ENCODE measurements around the gene ATP13A5. TPM values are rescaled to one million over a fixed set of nuclear protein-coding genes. Genes with fewer than 3 reads are reported as not detected.

ATP13A5 gene
- total and polyA plus RNA-seq, 3 experiments from 2014 or later: not detected

GRCh38 chr3:193305356-193305755 is 73.2 kb downstream of the ATP13A5 start:
- POLR2A ChIA-PET: no interaction called here
- no peak overlapping the region for H3K27ac ChIP-seq (ENCODE audit: low read depth, low read length)
- CTCF ChIA-PET: no interaction called here
- Mint-ChIP-seq H3K27ac (no peak overlapping the region), H3K9me3 (peaks cover 0 to 2% (median 0%) of the 10 kb centered on the region in 5 donors), H3K27me3 (no peaks in the 10 kb centered on the region), H3K36me3 (no peaks in the 10 kb centered on the region), H3K4me1 (no peaks in the 10 kb centered on the region), H3K4me3 (no peak overlapping the region)
- H3K36me3 ChIP-seq (ENCODE audit: insufficient read depth, low read length): no peaks in the 10 kb centered on the region
- no peak for DNase-seq
- no peaks in the 10 kb centered on the region for H3K27me3 ChIP-seq (ENCODE audit: insufficient read depth, low read length, poor library complexity, severe bottlenecking)
- no peaks in the 10 kb centered on the region for H3K9me3 ChIP-seq (ENCODE audit: low read length)
- H3K4me3 ChIP-seq (ENCODE audit: low read length): no peak overlapping the region
- no peaks in the 10 kb centered on the region for H3K4me1 ChIP-seq (ENCODE audit: insufficient read depth, low read length)

- no peak overlapping the region for H3K4me3 Mint-ChIP-seq
- no peak overlapping the region for H3K27ac Mint-ChIP-seq
- no peaks in the 10 kb centered on the region for H3K4me1 ChIP-seq (ENCODE audit: insufficient read depth, low read length)
- H3K4me1 Mint-ChIP-seq: no peaks in the 10 kb centered on the region
- no peaks in the 10 kb centered on the region for H3K36me3 Mint-ChIP-seq
- no peaks in the 10 kb centered on the region for H3K36me3 ChIP-seq (ENCODE audit: insufficient read depth, low read length)
- H3K27ac ChIP-seq (ENCODE audit: low read depth, low read length): no peak overlapping the region
- H3K9me3 Mint-ChIP-seq: peaks cover 0 to 4% (median 1%) of the 10 kb centered on the region in 5 donors
- ChIA-PET POLR2A (no interaction called here), CTCF (no interaction called here)
- no peaks in the 10 kb centered on the region for H3K27me3 Mint-ChIP-seq
- no peaks in the 10 kb centered on the region for H3K27me3 ChIP-seq (ENCODE audit: insufficient read depth, low read length, poor library complexity, severe bottlenecking)
- DNase-seq: no peak
- H3K9me3 ChIP-seq (ENCODE audit: low read length): no peaks in the 10 kb centered on the region
- H3K4me3 ChIP-seq (ENCODE audit: low read length): no peak overlapping the region
Observed at GRCh38 chr3:193301433-193301832, 77.1 kb downstream of the ATP13A5 start.

- H3K27ac ChIP-seq (ENCODE audit: low read depth, low read length): no peak overlapping the region
- CTCF ChIA-PET: no interaction called here
- no peaks in the 10 kb centered on the region for H3K36me3 ChIP-seq (ENCODE audit: insufficient read depth, low read length)
- H3K27me3 Mint-ChIP-seq: peaks cover 0 to 4% of the 10 kb centered on the region in 2 donors
- H3K4me1 ChIP-seq (ENCODE audit: insufficient read depth, low read length): no peaks in the 10 kb centered on the region
- no peak overlapping the region for H3K27ac Mint-ChIP-seq
- no peak for DNase-seq
- no peaks in the 10 kb centered on the region for H3K36me3 Mint-ChIP-seq
- no peak overlapping the region for H3K4me3 ChIP-seq (ENCODE audit: low read length)
- POLR2A ChIA-PET: no interaction called here
- no peaks in the 10 kb centered on the region for H3K4me1 Mint-ChIP-seq
- H3K27me3 ChIP-seq (ENCODE audit: insufficient read depth, low read length, poor library complexity, severe bottlenecking): no peaks in the 10 kb centered on the region
- peaks cover 0 to 7% (median 4%) of the 10 kb centered on the region in 5 donors for H3K9me3 Mint-ChIP-seq
- no peak overlapping the region for H3K4me3 Mint-ChIP-seq
- H3K9me3 ChIP-seq (ENCODE audit: low read length): no peaks in the 10 kb centered on the region
Observed at GRCh38 chr3:193297421-193297820, 81.1 kb downstream of the ATP13A5 start.

GRCh38 chr3:193295985-193296384 is 82.6 kb downstream of the ATP13A5 start:
- CTCF ChIA-PET: no interaction called here

GRCh38 chr3:193292386-193292785 is 86.2 kb downstream of the ATP13A5 start:
- ChIA-PET CTCF (no interaction called here), POLR2A (no interaction called here)
- Histone ChIP-seq H3K4me1 (ENCODE audit: insufficient read depth, low read length) (no peaks in the 10 kb centered on the region), H3K27me3 (ENCODE audit: insufficient read depth, low read length, poor library complexity, severe bottlenecking) (no peaks in the 10 kb centered on the region), H3K9me3 (ENCODE audit: low read length) (no peaks in the 10 kb centered on the region), H3K4me3 (ENCODE audit: low read length) (no peak overlapping the region), H3K27ac (ENCODE audit: low read depth, low read length) (no peak overlapping the region), H3K36me3 (ENCODE audit: insufficient read depth, low read length) (no peaks in the 10 kb centered on the region)
- peaks cover 0 to 4% of the 10 kb centered on the region in 2 donors for H3K27me3 Mint-ChIP-seq
- H3K27ac Mint-ChIP-seq: no peak overlapping the region
- peaks cover 3 to 16% (median 7%) of the 10 kb centered on the region in 5 donors for H3K9me3 Mint-ChIP-seq
- no peaks in the 10 kb centered on the region for H3K36me3 Mint-ChIP-seq
- no peak overlapping the region for H3K4me3 Mint-ChIP-seq
- no peak for DNase-seq
- no peaks in the 10 kb centered on the region for H3K4me1 Mint-ChIP-seq

More at GRCh38 chr3:193295985-193296384, 82.6 kb downstream of the ATP13A5 start:
- no peaks in the 10 kb centered on the region for H3K36me3 ChIP-seq (ENCODE audit: insufficient read depth, low read length)
- Mint-ChIP-seq H3K4me3 (no peak overlapping the region), H3K27me3 (peaks cover 0 to 4% of the 10 kb centered on the region in 2 donors), H3K9me3 (peaks cover 0 to 13% (median 4%) of the 10 kb centered on the region in 5 donors), H3K4me1 (no peaks in the 10 kb centered on the region), H3K36me3 (no peaks in the 10 kb centered on the region), H3K27ac (no peak overlapping the region)
- no peaks in the 10 kb centered on the region for H3K27me3 ChIP-seq (ENCODE audit: insufficient read depth, low read length, poor library complexity, severe bottlenecking)
- H3K9me3 ChIP-seq (ENCODE audit: low read length): no peaks in the 10 kb centered on the region
- H3K27ac ChIP-seq (ENCODE audit: low read depth, low read length): no peak overlapping the region
- no peak overlapping the region for H3K4me3 ChIP-seq (ENCODE audit: low read length)
- DNase-seq: no peak
- H3K4me1 ChIP-seq (ENCODE audit: insufficient read depth, low read length): no peaks in the 10 kb centered on the region
- POLR2A ChIA-PET: no interaction called here

- no peaks in the 10 kb centered on the region for H3K4me1 Mint-ChIP-seq
- Histone ChIP-seq H3K4me1 (ENCODE audit: insufficient read depth, low read length) (no peaks in the 10 kb centered on the region), H3K36me3 (ENCODE audit: insufficient read depth, low read length) (no peaks in the 10 kb centered on the region), H3K4me3 (ENCODE audit: low read length) (no peak overlapping the region), H3K9me3 (ENCODE audit: low read length) (no peaks in the 10 kb centered on the region), H3K27me3 (ENCODE audit: insufficient read depth, low read length, poor library complexity, severe bottlenecking) (no peaks in the 10 kb centered on the region), H3K27ac (ENCODE audit: low read depth, low read length) (no peak overlapping the region)
- no peak for DNase-seq
- ChIA-PET CTCF (no interaction called here), POLR2A (no interaction called here)
- no peaks in the 10 kb centered on the region for H3K9me3 Mint-ChIP-seq
- H3K36me3 Mint-ChIP-seq: no peaks in the 10 kb centered on the region
- H3K4me3 Mint-ChIP-seq: no peak overlapping the region
- no peaks in the 10 kb centered on the region for H3K27me3 Mint-ChIP-seq
- no peak overlapping the region for H3K27ac Mint-ChIP-seq
Observed at GRCh38 chr3:193271101-193271840, 107.3 kb downstream of the ATP13A5 start.

GRCh38 chr3:193270451-193270850 is 108.1 kb downstream of the ATP13A5 start:
- Mint-ChIP-seq H3K27ac (no peak overlapping the region), H3K9me3 (no peaks in the 10 kb centered on the region), H3K27me3 (no peaks in the 10 kb centered on the region), H3K4me1 (no peaks in the 10 kb centered on the region), H3K36me3 (no peaks in the 10 kb centered on the region), H3K4me3 (no peak overlapping the region)
- Histone ChIP-seq H3K27ac (ENCODE audit: low read depth, low read length) (no peak overlapping the region), H3K27me3 (ENCODE audit: insufficient read depth, low read length, poor library complexity, severe bottlenecking) (no peaks in the 10 kb centered on the region), H3K9me3 (ENCODE audit: low read length) (no peaks in the 10 kb centered on the region), H3K4me3 (ENCODE audit: low read length) (no peak overlapping the region), H3K4me1 (ENCODE audit: insufficient read depth, low read length) (no peaks in the 10 kb centered on the region), H3K36me3 (ENCODE audit: insufficient read depth, low read length) (no peaks in the 10 kb centered on the region)
- POLR2A ChIA-PET: no interaction called here
- DNase-seq: no peak
- CTCF ChIA-PET: no interaction called here

GRCh38 chr3:193269343-193270028 is 109.1 kb downstream of the ATP13A5 start:
- H3K4me3 ChIP-seq (ENCODE audit: low read length): no peak overlapping the region
- Mint-ChIP-seq H3K9me3 (no peaks in the 10 kb centered on the region), H3K4me1 (no peaks in the 10 kb centered on the region), H3K4me3 (no peak overlapping the region), H3K36me3 (no peaks in the 10 kb centered on the region), H3K27me3 (no peaks in the 10 kb centered on the region), H3K27ac (no peak overlapping the region)
- no peaks in the 10 kb centered on the region for H3K27me3 ChIP-seq (ENCODE audit: insufficient read depth, low read length, poor library complexity, severe bottlenecking)
- CTCF ChIA-PET: no interaction called here
- H3K27ac ChIP-seq (ENCODE audit: low read depth, low read length): no peak overlapping the region
- POLR2A ChIA-PET: no interaction called here
- no peaks in the 10 kb centered on the region for H3K36me3 ChIP-seq (ENCODE audit: insufficient read depth, low read length)
- no peaks in the 10 kb centered on the region for H3K9me3 ChIP-seq (ENCODE audit: low read length)
- DNase-seq: no peak
- no peaks in the 10 kb centered on the region for H3K4me1 ChIP-seq (ENCODE audit: insufficient read depth, low read length)
